ENCODE measurements around the gene RPGRIP1L. TPM values are rescaled to one million over a fixed set of nuclear protein-coding genes. Genes with fewer than 3 reads are reported as not detected.

RPGRIP1L gene
- total and polyA plus RNA-seq, 2 of the 8 experiments (the other 6 are each of a cell fraction or from before 2014, with no cell fraction given) = 4.0 to 13.7 TPM

- Histone ChIP-seq H3K79me2 (ENCODE audit: control insufficient read depth in 1 of 2, insufficient read depth in 2 of 2, low read length in 2 of 2) (no peaks in the 10 kb centered on the region), H3K27me3 (replicated peaks in 1 of 4; ENCODE audit: control insufficient read depth in 3 of 4, extremely low read depth in 1 of 4, insufficient read depth in 3 of 4, low read length in 3 of 4) (no peaks in the 10 kb centered on the region), H2BK12ac (ENCODE audit: low read depth, low read length) (no peak overlapping the region), H3K18ac (ENCODE audit: extremely low read depth, low read length) (no peak overlapping the region), H3K27ac (ENCODE audit: low read depth, low read length) (no peak overlapping the region), H2AK5ac (ENCODE audit: low read depth, low read length) (no peak overlapping the region), H3K4me3 (ENCODE audit: extremely low read depth in 1 of 4, insufficient read depth in 2 of 4, low read depth in 3 of 4, low read length in 4 of 4) (no peak overlapping the region), H3K9ac (replicated peaks in 1 of 4; ENCODE audit: extremely low read depth in 1 of 4, low read depth in 3 of 4, low read length in 3 of 4) (no peak overlapping the region), H2BK5ac (ENCODE audit: low read depth, low read length) (no peak overlapping the region), H4K5ac (ENCODE audit: insufficient read length, low read depth, low read length) (no peak overlapping the region), H3K23ac (ENCODE audit: insufficient read length) (no peak overlapping the region), H3K36me3 (ENCODE audit: control insufficient read depth in 2 of 4, insufficient read depth in 4 of 4, low read length in 3 of 4) (no peaks in the 10 kb centered on the region), H3K79me1 (ENCODE audit: low read depth, low read length) (no peaks in the 10 kb centered on the region), H3K56ac (replicated peaks; ENCODE audit: insufficient read length, low read depth, low read length) (no peak overlapping the region), H3K4me1 (replicated peaks in 1 of 4; ENCODE audit: control insufficient read depth in 3 of 4, insufficient read depth in 4 of 4, low read length in 3 of 4) (no peaks in the 10 kb centered on the region), H2AFZ (ENCODE audit: low read length) (no peak overlapping the region), H4K8ac (ENCODE audit: extremely low read depth, insufficient read depth, low read length) (no peak overlapping the region), H2BK15ac (ENCODE audit: low read length) (no peak overlapping the region), H3K4ac (replicated peaks; ENCODE audit: insufficient read length, low read depth, low read length) (no peak overlapping the region), H4K91ac (replicated peaks; ENCODE audit: insufficient read length, low read length) (no peak overlapping the region), H4K20me1 (replicated peaks in 1 of 2; ENCODE audit: control insufficient read depth in 1 of 2, insufficient read depth in 2 of 2, low read length in 2 of 2) (no peaks in the 10 kb centered on the region), H3K23me2 (ENCODE audit: low read depth, low read length) (no peaks in the 10 kb centered on the region), H2BK120ac (replicated peaks; ENCODE audit: low read depth, low read length) (no peak overlapping the region), H3K14ac (ENCODE audit: insufficient read length) (no peak overlapping the region), H3K4me2 (ENCODE audit: insufficient read depth in 1 of 2, low read depth in 2 of 2, low read length in 2 of 2) (no peak overlapping the region), H2BK20ac (ENCODE audit: low read length) (no peak overlapping the region), H3K9me3 (ENCODE audit: insufficient read depth in 2 of 2, low read depth in 1 of 2, low read length in 1 of 2) (no peaks in the 10 kb centered on the region)
- ChIA-PET POLR2A (ENCODE audit: partially characterized antibody) (no interaction called here), CTCF (ENCODE audit: partially characterized antibody) (interaction anchor here (1.2 kb wide), 1 partner anchor 15 kb away, joined by 3 read pairs; no protein-coding TSS in a partner anchor)
- DNase-seq (ENCODE audit: low read depth in 1 of 2, low spot score in 2 of 2) (no peak), FAIRE-seq (no peak)
- WGBS, 2 experiments (ENCODE audit: extremely low coverage in 1 of 2, insufficient coverage in 1 of 2, insufficient read length in 1 of 2, insufficient replicate concordance in 2 of 2, low coverage in 1 of 2, low lambda C conversion rate in 2 of 2, missing lambda C conversion rate in 1 of 2) = 87% methylated on average over 2 of the region's 2 CpGs; no CpG with 5 or more reads in 1 of the 2 experiments
- TF ChIP-seq POLR2A (IDR thresholded peaks at IDR 0.05; ENCODE audit: control extremely low read depth in 1 of 2, low read depth in 2 of 2, low read length in 2 of 2) = no peak
- no peak for TF ChIP-seq SAP30 (IDR thresholded peaks at IDR 0.05; ENCODE audit: insufficient read depth, insufficient replicate concordance, low read length)
- TF ChIP-seq E2F6 (IDR thresholded peaks at IDR 0.05) = no peak
- TF ChIP-seq TEAD4 (IDR thresholded peaks at IDR 0.05; ENCODE audit: low read depth, low read length) = no peak
- TF ChIP-seq RNF2 (IDR thresholded peaks at IDR 0.05; ENCODE audit: borderline replicate concordance, low read depth, low read length, missing control alignments, poor library complexity, severe bottlenecking) = no peak
- no peak for TF ChIP-seq POU5F1 (IDR thresholded peaks at IDR 0.05; ENCODE audit: low read depth, low read length)
- TF ChIP-seq ZNF274 (IDR thresholded peaks at IDR 0.05; ENCODE audit: borderline replicate concordance, extremely low read depth, low read length) = no peak
- TF ChIP-seq ATF3 (IDR thresholded peaks at IDR 0.05; ENCODE audit: insufficient read depth, low read depth, low read length) = no peak
- TF ChIP-seq FOSL1 (IDR thresholded peaks at IDR 0.05; ENCODE audit: insufficient read depth, low read depth, low read length) = no peak
- TF ChIP-seq CBX8 (IDR thresholded peaks at IDR 0.05; ENCODE audit: borderline replicate concordance, low read depth, low read length) = no peak
- no peak for TF ChIP-seq SUZ12 (IDR thresholded peaks at IDR 0.05; ENCODE audit: low read length)
- no peak for TF ChIP-seq GTF2F1 (IDR thresholded peaks at IDR 0.05; ENCODE audit: borderline replicate concordance, low read depth, low read length)
- TF ChIP-seq SP1 (IDR thresholded peaks at IDR 0.05; ENCODE audit: low read depth, low read length) = no peak
These were observed 95.6 kb downstream of the RPGRIP1L start for GRCh38 chr16:53608094-53608493.

All from H1 (cell line).